K562 (cell line): Measurements from ENCODE around the gene GRK3.

Source experiments
- EZH2 ChIP-seq: IDR thresholded peaks from 2 replicates; pipeline ENCODE4 v1.6.1; 2012; ENCODE audit warnings: low read depth, mild to moderate bottlenecking, inconsistent platforms, low read length, borderline replicate concordance
- POLR2AphosphoS5 ChIP-seq: IDR thresholded peaks from 2 replicates; pipeline ENCODE4 v1.6.1; 2011; ENCODE audit warnings: mild to moderate bottlenecking, low read depth, low read length, moderate library complexity; ENCODE audit not compliant: control insufficient read depth, insufficient read depth
- RAD21 ChIP-seq, 2 experiments: fragments of 250-450 bp in 1 of 2; fragments of 450-650 bp in 1 of 2; sonication (Bioruptor Pico) in 1 of 2; formaldehyde crosslinking in 1 of 2; IDR thresholded peaks in 1 of 2; conservative IDR thresholded peaks in 1 of 2; 2 replicates each; pipeline versions ENCODE4 v1.4.0 to v1.8.0; 2020 to 2022; ENCODE audit warnings: mild to moderate bottlenecking in 2 of 2, moderate library complexity in 1 of 2
- RBBP5 ChIP-seq: fragments of 200-600 bp; sonication (generic); IDR thresholded peaks from 2 replicates; pipeline ENCODE4 v1.6.1; 2012; ENCODE audit warnings: borderline replicate concordance, mild to moderate bottlenecking, low read length, control low read depth, inconsistent platforms; ENCODE audit not compliant: insufficient read depth, poor library complexity, severe bottlenecking
- RFX5 ChIP-seq: IDR thresholded peaks from 2 replicates; pipeline ENCODE4 v1.6.1; 2011; ENCODE audit warnings: low read depth, mild to moderate bottlenecking, improper control_type of control experiment, low read length
- RFX7 ChIP-seq: fragments of 250-450 bp; sonication (Bioruptor Pico); IDR thresholded peaks from 2 replicates; pipeline ENCODE4 v1.5.1; 2021; ENCODE audit warnings: mild to moderate bottlenecking
- SREBF1 ChIP-seq: fragments of 150-350 bp; IDR thresholded peaks from 2 replicates; pipeline ENCODE4 v1.6.1; 2014; ENCODE audit warnings: antibody characterized with exemption, low read depth, low read length, borderline replicate concordance
- TF ChIP-seq, protein P1 (sequence below), 3 experiments: IDR thresholded peaks in 2 of 3; conservative IDR thresholded peaks in 1 of 3; 2 replicates each; pipeline ENCODE4 v1.5.1; 2011 to 2012; ENCODE audit warnings: low read length in 3 of 3, mild to moderate bottlenecking in 3 of 3, control low read depth in 2 of 3, improper control_type of control experiment in 1 of 3, inconsistent platforms in 1 of 3, low read depth in 1 of 3, mixed read lengths in 1 of 3, moderate library complexity in 1 of 3; ENCODE audit not compliant: insufficient read depth in 2 of 3
- TF ChIP-seq, protein P2 (sequence below): sonication (generic); formaldehyde crosslinking; IDR thresholded peaks from 2 replicates; pipeline ENCODE4 v1.8.1; 2023; ENCODE audit warnings: mild to moderate bottlenecking, missing genetic modification reagents, moderate library complexity

DNA sequence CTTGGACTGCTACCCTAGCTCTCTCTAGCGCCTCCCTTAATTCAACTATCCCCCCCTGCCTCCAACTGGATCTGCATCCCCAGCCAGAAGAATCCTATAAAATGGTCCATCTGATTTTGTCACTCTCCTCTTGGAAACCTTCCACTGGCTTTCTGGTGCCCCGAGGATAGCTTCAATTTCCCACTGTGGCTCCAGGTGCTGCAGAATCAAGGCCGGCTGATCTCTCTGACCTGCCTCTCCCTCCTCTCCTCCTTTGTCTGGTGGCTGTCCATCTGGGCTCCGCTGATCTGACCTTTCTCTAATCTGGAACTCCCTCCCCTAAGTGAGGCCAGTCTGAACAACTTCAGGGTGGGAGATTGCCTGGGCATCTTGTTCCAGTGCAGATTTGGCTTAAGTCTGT lies 6.1 kb upstream of the GRK3 start:
- TF ChIP-seq, protein P1, sequence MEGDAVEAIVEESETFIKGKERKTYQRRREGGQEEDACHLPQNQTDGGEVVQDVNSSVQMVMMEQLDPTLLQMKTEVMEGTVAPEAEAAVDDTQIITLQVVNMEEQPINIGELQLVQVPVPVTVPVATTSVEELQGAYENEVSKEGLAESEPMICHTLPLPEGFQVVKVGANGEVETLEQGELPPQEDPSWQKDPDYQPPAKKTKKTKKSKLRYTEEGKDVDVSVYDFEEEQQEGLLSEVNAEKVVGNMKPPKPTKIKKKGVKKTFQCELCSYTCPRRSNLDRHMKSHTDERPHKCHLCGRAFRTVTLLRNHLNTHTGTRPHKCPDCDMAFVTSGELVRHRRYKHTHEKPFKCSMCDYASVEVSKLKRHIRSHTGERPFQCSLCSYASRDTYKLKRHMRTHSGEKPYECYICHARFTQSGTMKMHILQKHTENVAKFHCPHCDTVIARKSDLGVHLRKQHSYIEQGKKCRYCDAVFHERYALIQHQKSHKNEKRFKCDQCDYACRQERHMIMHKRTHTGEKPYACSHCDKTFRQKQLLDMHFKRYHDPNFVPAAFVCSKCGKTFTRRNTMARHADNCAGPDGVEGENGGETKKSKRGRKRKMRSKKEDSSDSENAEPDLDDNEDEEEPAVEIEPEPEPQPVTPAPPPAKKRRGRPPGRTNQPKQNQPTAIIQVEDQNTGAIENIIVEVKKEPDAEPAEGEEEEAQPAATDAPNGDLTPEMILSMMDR (IDR thresholded peaks at IDR 0.05 in 2 of 3, conservative IDR thresholded peaks at IDR 0.05 in 1 of 3; ENCODE audit: insufficient read depth in 2 of 3, low read depth in 1 of 3, low read length in 3 of 3), result no peak
- TF ChIP-seq POLR2AphosphoS5 (no peak), EZH2 (no peak), RFX7 (CRISPR knock-in tag) (no peak), RBBP5 (no peak), RFX5 (no peak), SREBF1 (no peak), RAD21 (CRISPR knock-in tag; conservative IDR thresholded peaks at IDR 0.05 in 1 of 2, IDR thresholded peaks at IDR 0.05 in 1 of 2) (no peak)
- TF ChIP-seq, protein P2, sequence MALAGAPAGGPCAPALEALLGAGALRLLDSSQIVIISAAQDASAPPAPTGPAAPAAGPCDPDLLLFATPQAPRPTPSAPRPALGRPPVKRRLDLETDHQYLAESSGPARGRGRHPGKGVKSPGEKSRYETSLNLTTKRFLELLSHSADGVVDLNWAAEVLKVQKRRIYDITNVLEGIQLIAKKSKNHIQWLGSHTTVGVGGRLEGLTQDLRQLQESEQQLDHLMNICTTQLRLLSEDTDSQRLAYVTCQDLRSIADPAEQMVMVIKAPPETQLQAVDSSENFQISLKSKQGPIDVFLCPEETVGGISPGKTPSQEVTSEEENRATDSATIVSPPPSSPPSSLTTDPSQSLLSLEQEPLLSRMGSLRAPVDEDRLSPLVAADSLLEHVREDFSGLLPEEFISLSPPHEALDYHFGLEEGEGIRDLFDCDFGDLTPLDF (CRISPR knock-in tag), result no peak
